D721Med (cell line): ENCODE results near the gene CTNNA2.

Experiments
- DNase-seq: peaks from one replicate; pipeline ENCODE4 v3.0.0; 2011; ENCODE audit warnings: low spot score; ENCODE audit not compliant: insufficient read length
- FAIRE-seq: peaks from 2 replicates; lab custom pipeline; 2011; peaks lifted over from hg19 to GRCh38; lab: Jason Lieb, UNC
- TF ChIP-seq, protein P1 (sequence below): IDR thresholded peaks from 2 replicates; pipeline ENCODE4 v1.5.1; 2012; ENCODE audit warnings: mild to moderate bottlenecking, control low read depth; ENCODE audit not compliant: insufficient read depth; ENCODE audit errors: missing control alignments

CTNNA2 gene

DNA sequence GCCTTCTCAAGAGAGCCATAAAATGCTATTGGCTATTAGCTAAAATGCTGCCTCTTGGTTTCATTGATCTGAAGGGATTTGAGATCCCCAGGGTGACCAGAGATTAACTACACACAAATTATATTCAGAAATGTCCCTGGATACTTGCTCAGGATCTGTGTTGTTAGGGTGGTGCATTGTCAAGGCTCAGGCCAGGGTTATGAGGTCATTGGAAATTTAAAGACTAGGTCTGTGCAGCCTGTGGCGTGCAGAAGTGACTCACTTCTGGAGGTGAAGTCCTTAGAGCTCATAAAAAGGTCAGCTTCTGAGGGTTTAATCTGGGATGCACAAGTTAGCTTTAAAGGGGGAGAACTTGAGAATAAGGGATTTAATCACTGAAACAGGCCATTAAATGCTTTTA is 768.2 kb downstream of the CTNNA2 start:
- DNase-seq (no peak), FAIRE-seq (no peak)
- TF ChIP-seq, protein P1, sequence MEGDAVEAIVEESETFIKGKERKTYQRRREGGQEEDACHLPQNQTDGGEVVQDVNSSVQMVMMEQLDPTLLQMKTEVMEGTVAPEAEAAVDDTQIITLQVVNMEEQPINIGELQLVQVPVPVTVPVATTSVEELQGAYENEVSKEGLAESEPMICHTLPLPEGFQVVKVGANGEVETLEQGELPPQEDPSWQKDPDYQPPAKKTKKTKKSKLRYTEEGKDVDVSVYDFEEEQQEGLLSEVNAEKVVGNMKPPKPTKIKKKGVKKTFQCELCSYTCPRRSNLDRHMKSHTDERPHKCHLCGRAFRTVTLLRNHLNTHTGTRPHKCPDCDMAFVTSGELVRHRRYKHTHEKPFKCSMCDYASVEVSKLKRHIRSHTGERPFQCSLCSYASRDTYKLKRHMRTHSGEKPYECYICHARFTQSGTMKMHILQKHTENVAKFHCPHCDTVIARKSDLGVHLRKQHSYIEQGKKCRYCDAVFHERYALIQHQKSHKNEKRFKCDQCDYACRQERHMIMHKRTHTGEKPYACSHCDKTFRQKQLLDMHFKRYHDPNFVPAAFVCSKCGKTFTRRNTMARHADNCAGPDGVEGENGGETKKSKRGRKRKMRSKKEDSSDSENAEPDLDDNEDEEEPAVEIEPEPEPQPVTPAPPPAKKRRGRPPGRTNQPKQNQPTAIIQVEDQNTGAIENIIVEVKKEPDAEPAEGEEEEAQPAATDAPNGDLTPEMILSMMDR = no peak

GRCh38 chr2:80288576-80288975 is 775.7 kb downstream of the CTNNA2 start:
- DNase-seq (no peak), FAIRE-seq (no peak)
- TF ChIP-seq, protein P1 = peak; percentile 30

DNA sequence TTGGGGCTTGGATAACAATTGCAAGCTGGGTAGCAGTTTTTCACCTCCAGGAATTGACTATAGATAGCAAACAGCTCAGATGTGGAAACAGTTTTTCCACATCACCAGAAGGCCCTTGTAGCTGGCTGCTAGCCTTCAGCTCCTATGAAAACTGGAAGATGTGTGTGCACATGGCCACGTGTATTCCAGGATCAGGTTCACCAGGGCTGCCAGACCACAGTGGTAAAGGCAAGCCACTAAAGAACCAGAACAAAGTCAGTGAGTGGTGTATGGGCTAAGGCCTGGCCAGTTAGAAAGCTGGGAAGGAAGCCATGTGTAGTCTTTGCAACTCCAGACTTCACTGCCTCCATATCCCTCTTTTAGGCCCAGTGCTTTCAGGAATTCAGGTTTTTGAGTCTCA is 778.8 kb downstream of the CTNNA2 start:
- TF ChIP-seq, protein P1 = no peak
- DNase-seq (no peak), FAIRE-seq (no peak)

DNA sequence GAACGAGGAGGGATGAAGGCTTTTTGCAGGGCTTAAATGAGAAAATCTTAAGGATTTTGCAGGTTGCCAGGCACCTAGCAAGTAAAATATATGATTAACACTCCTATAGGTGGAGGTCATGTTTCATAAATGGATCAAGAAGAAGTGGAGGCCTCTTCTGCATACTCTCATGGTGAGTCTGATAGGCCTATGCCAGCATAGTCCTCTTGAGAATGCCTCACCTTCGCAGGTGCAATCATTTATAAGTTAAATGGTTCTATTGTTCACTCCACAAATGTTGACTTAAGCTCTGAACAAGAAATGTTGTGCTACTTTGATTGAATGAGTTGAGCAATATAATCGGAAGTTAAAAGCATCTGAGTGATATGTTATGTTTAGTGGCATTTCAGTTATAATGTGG is 779.6 kb downstream of the CTNNA2 start:
- TF ChIP-seq, protein P1 = no peak
- FAIRE-seq (no peak), DNase-seq (no peak)

DNA sequence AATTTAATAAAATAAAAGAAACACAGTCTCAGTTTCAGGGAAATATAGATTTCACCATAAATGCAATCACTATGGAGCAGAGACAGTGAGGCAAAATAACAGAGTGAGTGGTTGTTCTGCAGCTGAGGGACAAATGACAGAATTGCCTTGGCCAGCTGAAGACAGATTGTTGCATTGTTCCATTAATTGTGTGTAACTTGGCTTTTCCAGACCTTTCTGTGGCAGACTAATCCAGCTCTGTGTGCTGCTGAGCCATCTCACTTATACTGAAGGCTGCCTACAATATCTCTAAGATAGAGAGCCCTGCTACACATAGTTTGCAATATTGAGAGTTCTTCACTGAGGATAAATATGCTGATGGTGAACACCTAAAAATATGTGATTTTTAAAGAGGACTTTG is 780.2 kb downstream of the CTNNA2 start:
- FAIRE-seq (no peak), DNase-seq (no peak)
- TF ChIP-seq, protein P1 = no peak

DNA sequence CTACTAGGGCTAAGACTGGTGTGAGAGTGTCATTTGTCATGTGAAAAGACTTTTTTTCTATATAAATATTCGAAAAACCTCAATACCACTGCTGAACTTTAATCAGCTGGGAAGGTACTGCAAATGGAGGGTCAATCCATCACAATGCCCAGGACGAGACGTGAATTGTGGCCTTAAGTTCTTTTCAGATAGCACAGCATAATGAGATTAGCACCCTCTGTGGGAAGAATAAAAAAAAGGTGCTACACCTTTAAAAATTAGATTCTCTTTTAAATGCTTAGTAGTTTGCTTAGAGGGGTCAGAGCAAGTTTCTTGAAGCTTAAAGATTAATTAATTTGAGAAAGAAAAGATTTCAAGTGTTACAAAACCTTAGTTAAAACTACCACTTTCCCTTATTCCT is 786.1 kb downstream of the CTNNA2 start:
- FAIRE-seq (no peak), DNase-seq (no peak)
- TF ChIP-seq, protein P1 = no peak

DNA sequence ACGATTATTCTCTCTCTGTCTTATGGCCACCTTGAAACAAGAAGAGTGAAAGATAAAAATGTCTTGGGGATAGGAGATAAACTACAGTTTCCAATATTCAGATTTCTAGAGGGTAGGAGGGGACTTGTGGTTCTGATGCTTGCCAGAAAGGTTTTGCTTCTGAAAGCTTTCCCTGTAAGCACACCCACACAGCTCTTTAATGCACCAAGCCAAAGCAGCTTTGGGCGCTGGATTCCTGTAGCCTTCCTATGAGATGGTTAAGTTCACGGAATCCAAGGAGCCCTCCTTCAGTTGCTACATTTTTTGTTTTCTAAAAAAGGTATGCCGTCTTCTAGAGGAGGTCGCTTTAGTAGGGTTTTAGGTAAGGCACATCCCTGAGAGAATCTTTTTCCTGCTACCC is 786.8 kb downstream of the CTNNA2 start:
- TF ChIP-seq, protein P1 = no peak
- DNase-seq = no peak
- FAIRE-seq = no peak
